Fibroblast of skin of left quadriceps (primary cell): ENCODE measurements around the gene ARHGAP24.
"Not testable (repeated sequence)": the region's sequence is repeated elsewhere in the genome, so short reads cannot be mapped to it uniquely, and the experiment has no call there.

Experiments
- DNase-seq, 2 experiments: peaks; one replicate each; pipeline ENCODE4 v3.0.0-alpha.2; 2013; ENCODE audit warnings: low read depth in 2 of 2

ARHGAP24 gene

GRCh38 chr4:85860066-85860740 lies 385.3 kb downstream of the ARHGAP24 start:
- DNase-seq, result no peak

- DNase-seq, result no peak
Measured at GRCh38 chr4:85861064-85861765, 386.3 kb downstream of the ARHGAP24 start.

- no peak for DNase-seq
Measured at GRCh38 chr4:85862896-85863295, 387.9 kb downstream of the ARHGAP24 start.

GRCh38 chr4:85864259-85865205 lies 389.6 kb downstream of the ARHGAP24 start:
- DNase-seq, result no peak

GRCh38 chr4:85865256-85865655 lies 390.3 kb downstream of the ARHGAP24 start:
- no peak for DNase-seq

- DNase-seq, result no peak
Measured at GRCh38 chr4:85866508-85866907, 391.6 kb downstream of the ARHGAP24 start.

- peak in 1 of 2 experiments; percentile 9 for DNase-seq
Measured at GRCh38 chr4:85867271-85867670, 392.3 kb downstream of the ARHGAP24 start.

- no peak for DNase-seq
Measured at GRCh38 chr4:85869181-85869580, 394.2 kb downstream of the ARHGAP24 start.

- DNase-seq, result no peak
Measured at GRCh38 chr4:85870298-85871083, 395.5 kb downstream of the ARHGAP24 start.

GRCh38 chr4:85873566-85873965 lies 398.6 kb downstream of the ARHGAP24 start:
- no peak for DNase-seq

- no peak for DNase-seq
Measured at GRCh38 chr4:85879518-85879917, 404.6 kb downstream of the ARHGAP24 start.

GRCh38 chr4:85883180-85883579 lies 408.2 kb downstream of the ARHGAP24 start:
- DNase-seq, result no peak

- DNase-seq, result no peak
Measured at GRCh38 chr4:85884251-85884650, 409.3 kb downstream of the ARHGAP24 start.

- DNase-seq, result no peak
Measured at GRCh38 chr4:85886665-85887064, 411.7 kb downstream of the ARHGAP24 start.

- no peak for DNase-seq
Measured at GRCh38 chr4:85889314-85889713, 414.4 kb downstream of the ARHGAP24 start.

- DNase-seq, result no peak
Measured at GRCh38 chr4:85895755-85896154, 420.8 kb downstream of the ARHGAP24 start.

- no peak for DNase-seq
Measured at GRCh38 chr4:85898231-85898630, 423.3 kb downstream of the ARHGAP24 start.

- peak; percentile 18 to 20 for DNase-seq
Measured at GRCh38 chr4:85901500-85901899, 426.6 kb downstream of the ARHGAP24 start.

- not testable (repeated sequence) for DNase-seq
Measured at GRCh38 chr4:85902647-85903046, 427.7 kb downstream of the ARHGAP24 start.

GRCh38 chr4:85905761-85906160 lies 430.8 kb downstream of the ARHGAP24 start:
- DNase-seq, result no peak

- DNase-seq, result no peak
Measured at GRCh38 chr4:85907001-85907400, 432.1 kb downstream of the ARHGAP24 start.
